NCI-H2171 (cell line): Measurements from ENCODE around the gene MIA.
"Not testable (repeated sequence)": the region's sequence is repeated elsewhere in the genome, so short reads cannot be mapped to it uniquely, and the experiment has no call there.

Source experiments
- DNase-seq: peaks from one replicate; lab custom pipeline; 2025; lab: John Stamatoyannopoulos, UW

MIA gene

GRCh38 chr19:40803857-40804782, 28.8 kb downstream of the MIA start:
- no peak for DNase-seq

GRCh38 chr19:40804783-40805242, 29.5 kb downstream of the MIA start:
- DNase-seq = no peak

GRCh38 chr19:40805258-40805868, 30.0 kb downstream of the MIA start:
- no peak for DNase-seq

- no peak for DNase-seq
Measured at GRCh38 chr19:40806423-40807146, 31.3 kb downstream of the MIA start.

GRCh38 chr19:40807147-40808020, 32.1 kb downstream of the MIA start:
- no peak for DNase-seq

- no peak for DNase-seq
Measured at GRCh38 chr19:40808021-40808325, 32.7 kb downstream of the MIA start.

GRCh38 chr19:40808497-40808896, 33.2 kb downstream of the MIA start:
- DNase-seq = no peak

- no peak for DNase-seq
Measured at GRCh38 chr19:40809358-40810086, 34.2 kb downstream of the MIA start.

- no peak for DNase-seq
Measured at GRCh38 chr19:40810160-40810559, 34.8 kb downstream of the MIA start.

- not testable (repeated sequence) for DNase-seq
Measured at GRCh38 chr19:40810649-40811408, 35.5 kb downstream of the MIA start.

- no peak for DNase-seq
Measured at GRCh38 chr19:40811478-40812341, 36.4 kb downstream of the MIA start.

- DNase-seq = not testable (repeated sequence)
Measured at GRCh38 chr19:40812571-40812970, 37.2 kb downstream of the MIA start.

GRCh38 chr19:40813182-40813581, 37.9 kb downstream of the MIA start:
- DNase-seq = no peak

GRCh38 chr19:40815223-40815622, 39.9 kb downstream of the MIA start:
- DNase-seq = no peak

GRCh38 chr19:40818480-40819399, 43.4 kb downstream of the MIA start:
- peak; percentile 46 for DNase-seq

GRCh38 chr19:40819479-40820234, 44.3 kb downstream of the MIA start:
- DNase-seq = peak; percentile 20

GRCh38 chr19:40822161-40822560, 46.8 kb downstream of the MIA start:
- DNase-seq = no peak
